Stimulated activated CD4-positive, alpha-beta T cell treated with anti-CD3 and anti-CD28 coated beads, Interleukin-12 subunit alpha, Interleukin-12 subunit beta, amount 100 ng/mL, for 24 hours (primary cell): ENCODE results near the gene ARHGAP31.
"Not testable (repeated sequence)": the region's sequence is repeated elsewhere in the genome, so short reads cannot be mapped to it uniquely, and the experiment has no call there.

ENCODE experiments used
- DNase-seq, 2 experiments: peaks; one replicate each; pipeline ENCODE4 v3.0.0-alpha.2; 2020; ENCODE audit warnings: low read depth in 2 of 2

The ARHGAP31 gene

DNA sequence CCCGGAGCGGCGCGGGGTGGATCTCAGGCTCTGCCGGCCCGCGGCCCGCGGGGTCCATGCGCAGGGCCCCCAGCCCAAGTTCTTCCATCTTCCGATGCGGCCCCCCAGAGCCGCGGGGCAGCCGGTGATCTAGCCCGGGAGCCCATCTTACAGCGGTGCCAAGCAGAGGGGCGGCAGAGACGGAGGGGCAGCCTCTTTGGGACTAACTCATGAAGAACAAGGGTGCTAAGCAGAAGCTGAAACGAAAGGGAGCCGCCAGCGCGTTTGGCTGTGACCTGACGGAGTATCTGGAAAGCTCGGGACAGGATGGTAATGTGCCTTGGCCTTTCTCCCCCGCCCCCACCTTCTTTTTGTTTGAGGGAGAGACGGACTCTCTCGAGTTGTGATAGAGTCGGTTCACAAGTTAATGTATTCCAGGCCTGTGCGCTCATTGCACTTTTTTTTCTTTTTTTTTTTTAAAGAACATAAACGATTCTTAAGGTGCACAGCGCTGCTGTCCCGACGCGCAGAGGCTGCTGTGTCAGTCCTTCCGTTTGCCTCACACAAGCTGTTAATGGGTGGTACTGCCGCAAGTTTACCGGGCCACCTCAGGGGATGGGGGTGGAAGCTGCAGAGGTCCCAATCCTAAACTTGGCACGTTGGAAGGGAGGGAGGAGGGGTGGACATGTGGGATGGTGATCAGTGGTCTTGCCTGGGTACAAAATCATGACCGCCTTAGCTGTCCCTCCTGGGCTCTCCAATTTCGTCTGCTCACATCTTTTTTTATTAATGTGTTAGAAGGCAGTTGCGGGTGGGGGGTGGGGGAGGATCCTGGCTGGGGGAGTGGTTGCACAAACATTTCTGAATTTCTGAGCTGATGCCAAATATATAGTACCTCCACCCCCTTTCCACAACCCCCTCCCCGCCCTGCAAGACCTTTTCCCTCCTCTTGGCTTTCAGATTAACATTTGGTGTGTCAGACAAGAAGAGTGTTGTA, 801 bp downstream of the ARHGAP31 start:
- DNase-seq: peak; percentile 22 to 44

DNA sequence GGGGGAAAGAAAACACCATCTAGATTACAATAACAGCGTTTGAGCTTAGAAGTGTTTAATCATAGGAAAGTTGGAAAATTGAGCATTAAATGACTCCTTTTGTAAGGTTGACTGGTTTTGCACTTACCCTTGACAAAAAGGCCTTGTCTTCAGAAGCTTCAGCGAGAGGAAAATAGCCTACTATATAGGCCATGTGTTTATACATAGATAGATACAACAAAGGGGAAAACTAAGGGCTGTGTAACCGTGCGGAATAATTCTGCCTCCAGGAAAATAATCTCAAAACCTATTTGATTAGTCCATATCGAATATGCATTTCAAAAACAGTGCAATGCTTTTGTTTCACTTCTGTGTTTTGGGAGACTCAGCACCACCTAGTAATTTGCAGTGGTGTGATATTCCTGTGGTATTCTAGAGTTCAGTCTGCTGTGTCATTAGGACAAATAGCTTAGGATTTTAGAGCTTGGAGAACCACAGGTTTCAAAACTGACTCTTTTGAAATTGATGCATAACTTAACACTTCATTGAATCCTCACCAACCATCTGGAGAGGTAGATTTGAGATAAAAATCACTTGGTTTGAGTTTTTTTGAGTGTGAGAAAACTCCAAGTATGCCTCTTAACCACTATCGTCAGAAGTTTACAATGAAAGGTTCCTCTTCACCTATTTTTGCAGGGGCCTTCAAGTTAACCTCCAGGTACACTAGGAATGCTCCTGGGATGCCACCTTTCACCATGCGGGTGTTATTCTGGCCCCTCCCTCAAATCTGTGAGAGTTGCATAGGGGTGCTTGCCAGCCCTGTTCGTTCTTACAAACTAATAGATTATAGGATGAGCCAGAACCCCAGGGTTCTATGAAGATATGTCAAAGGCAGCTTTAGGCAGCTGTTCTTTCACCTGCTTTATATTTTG, 1.9 kb downstream of the ARHGAP31 start:
- no peak for DNase-seq

DNA sequence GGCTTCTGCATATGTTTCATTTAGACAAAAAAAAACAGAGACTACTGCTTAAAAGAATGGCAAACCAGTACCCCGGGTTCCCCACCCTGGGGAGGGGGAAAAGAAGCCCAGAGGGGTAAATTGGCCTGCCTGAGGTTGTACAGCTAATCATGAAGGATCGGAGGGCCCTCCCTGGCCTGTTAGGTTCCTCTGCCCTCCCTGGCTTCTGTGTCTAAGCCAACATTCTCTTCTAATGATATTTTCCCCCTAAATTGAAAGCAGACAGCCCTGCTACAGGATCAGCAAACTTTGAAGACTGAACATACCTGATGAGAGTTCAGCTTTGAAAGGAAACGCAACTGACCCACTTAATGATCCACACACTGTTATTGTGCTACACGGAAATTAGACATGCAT, 2.5 kb downstream of the ARHGAP31 start:
- no peak for DNase-seq

DNA sequence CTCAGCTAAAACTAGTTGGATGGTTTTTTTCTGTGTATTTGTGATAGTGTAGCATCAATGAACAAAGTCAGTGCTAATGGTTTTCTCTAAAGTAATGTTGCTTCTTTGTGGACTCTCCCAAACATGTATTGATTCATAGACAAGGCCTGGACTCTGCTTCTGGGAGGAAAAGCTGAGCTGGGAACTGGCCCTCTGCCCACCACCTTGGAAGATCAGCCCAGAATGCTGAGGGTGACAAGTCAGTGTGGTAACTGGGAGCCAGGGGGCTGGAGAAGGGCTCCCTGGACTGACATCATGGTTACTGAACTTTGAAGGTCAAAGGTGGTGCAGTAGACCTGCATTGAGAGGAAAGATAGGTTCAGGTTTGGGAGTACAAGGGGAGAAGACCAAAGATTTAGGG, 3.0 kb downstream of the ARHGAP31 start:
- no peak for DNase-seq

DNA sequence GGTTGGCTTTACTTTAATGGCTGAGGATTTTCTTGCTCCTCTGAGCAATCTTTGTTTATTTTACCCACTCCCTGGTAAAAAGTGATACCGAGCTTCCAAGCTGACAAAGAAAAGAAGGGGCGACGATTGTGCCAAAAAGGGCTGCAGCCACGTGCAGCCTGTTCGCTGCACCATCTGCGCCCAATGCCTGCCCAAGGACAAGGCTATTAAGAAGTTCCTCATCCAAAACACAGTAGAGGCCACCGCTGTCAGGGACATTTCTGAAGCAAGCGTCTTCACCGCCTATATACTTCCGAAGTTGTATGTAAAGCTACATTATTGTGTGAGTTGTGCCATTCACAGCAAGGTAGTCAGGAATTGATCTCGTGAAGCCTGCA, 4.4 kb downstream of the ARHGAP31 start:
- no peak for DNase-seq

DNA sequence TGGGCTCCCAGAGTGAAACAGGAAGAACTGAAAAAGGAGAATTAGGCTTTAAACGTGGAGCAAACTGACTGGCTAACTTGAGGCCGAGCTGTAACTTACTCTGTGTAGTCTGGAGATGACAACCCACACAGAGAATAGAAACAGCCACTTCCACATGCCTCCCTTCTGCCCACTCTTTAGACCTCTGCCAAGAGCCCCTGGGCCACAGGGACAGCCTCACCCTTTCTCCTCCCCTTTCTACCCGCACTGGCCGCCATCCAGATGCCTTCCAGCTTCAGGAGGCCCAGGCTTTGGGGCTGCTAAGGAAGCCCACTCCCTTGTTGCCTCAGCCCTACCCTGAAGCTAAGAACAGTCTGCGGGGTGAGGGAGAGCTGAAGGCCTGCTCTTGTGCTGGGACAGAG, 6.8 kb downstream of the ARHGAP31 start:
- no peak for DNase-seq

DNA sequence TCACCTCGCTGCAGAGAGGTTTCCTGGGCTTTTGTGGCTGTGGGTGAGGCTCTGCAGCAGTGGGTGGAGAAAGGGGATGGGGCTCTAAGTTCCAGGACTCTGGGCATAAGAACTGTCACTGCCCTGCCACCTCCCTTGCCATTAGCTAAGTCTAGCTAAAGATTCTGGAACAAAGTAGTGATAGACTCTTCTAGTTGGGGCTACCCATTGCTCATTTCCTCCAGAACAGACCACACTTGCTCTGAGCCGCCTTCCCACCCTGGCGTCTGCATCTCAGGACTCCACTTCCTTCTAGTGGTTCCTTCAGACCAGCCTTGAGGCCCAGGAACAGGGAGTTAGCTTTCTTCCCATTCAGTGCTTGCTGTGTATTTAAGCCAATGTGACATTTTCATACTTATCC, 7.5 kb downstream of the ARHGAP31 start:
- DNase-seq: no peak

DNA sequence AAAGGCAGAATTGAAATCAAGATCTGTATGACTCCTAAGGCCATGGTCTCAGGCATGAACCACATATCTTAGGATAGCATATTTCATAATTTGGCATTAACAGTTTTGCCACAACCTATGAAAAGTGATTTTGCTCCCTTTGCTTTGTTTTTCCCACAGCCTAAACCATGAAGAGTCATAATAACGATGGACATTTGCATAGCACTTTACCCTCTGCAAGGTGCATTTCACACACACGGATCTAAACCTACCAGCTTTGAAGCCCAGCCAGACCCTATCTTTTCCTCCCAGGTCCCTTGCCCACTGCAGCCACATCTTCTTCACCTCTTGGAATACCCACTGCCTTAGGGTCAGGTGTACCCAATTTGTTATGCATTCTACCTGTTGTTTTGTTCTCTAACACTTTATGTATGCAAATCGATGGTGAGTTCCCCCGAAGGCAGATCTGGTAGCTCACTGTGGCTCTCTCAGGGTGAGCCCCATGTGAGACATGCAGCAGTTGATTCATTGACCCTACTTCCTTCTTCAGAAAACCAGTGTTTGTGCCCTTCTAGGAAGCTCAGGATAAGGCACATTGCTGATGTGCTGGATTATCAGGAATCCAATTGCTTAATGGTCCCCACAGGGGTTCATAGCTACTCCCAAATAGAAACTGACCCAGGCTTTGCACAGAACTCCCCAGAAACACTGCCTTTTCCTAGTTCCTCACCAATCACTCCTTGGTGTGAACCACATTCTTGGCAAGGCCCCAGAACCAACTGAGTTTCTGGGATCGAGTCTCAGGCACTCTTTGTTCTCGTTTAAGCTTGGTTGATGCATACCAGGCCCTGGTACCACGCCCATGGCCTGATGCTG, 8.7 kb downstream of the ARHGAP31 start:
- no peak for DNase-seq

DNA sequence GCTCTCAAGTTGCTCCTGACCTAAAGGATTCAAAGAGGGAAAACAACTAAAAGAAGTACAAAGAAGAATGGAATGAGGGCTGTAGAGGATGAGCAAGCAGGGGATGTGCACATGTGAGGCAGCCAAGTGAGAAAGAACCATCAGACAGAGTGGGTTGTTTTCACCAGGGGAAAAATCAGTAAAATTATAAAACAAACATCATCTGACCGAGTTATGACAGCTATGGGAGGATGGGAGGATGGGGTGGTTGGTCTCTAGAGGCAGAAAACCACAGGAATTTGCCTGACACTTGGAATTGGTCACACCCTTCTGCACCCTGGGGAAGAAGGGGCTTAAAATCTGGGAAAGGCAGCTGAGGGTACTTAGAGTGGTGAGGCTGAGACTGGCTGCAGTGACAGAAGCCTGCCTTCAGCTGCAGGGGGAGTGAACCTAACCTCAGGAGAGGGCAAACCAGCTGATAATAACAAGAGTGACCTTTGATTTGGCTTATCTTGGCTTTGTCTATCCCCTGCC, 10.1 kb downstream of the ARHGAP31 start:
- DNase-seq: no peak

DNA sequence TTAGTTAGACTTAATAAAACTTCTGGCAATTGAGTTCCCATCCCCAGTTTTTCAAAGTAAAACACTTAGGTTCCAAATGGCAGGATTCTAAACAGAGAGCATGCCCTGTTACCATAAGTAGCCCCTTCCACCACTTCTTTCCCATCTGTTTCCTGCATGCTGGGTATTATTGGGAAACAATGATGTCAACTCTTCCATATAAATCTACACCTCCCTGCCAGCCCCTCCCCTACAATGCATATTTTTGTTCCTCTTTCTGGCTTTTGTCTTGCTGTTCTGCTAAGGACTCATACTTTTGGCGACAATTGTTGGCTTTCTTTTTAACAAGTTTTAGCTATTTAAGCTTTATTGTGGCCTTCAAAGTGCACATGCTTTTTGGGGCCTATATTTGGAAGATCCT, 11.1 kb downstream of the ARHGAP31 start:
- no peak for DNase-seq

DNA sequence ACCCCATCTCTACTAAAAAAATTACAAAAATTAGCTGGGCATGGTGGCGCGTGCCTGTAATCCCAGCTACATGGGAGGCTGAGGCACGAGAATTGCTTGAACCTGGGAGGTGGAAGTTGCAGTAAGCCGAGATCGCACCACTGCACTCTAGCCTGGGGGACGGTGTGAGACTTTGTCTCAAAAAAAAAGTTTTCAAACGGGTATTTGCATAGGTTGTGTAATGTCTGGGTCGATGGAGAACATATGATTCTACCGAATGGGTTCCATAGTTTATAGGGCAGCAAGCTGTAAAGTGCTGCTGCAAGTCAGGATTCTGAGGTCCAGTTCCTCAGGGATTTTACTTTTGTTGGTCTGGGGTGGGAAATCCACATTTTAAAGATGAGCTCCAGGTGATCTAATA, 12.2 kb downstream of the ARHGAP31 start:
- DNase-seq: not testable (repeated sequence)

DNA sequence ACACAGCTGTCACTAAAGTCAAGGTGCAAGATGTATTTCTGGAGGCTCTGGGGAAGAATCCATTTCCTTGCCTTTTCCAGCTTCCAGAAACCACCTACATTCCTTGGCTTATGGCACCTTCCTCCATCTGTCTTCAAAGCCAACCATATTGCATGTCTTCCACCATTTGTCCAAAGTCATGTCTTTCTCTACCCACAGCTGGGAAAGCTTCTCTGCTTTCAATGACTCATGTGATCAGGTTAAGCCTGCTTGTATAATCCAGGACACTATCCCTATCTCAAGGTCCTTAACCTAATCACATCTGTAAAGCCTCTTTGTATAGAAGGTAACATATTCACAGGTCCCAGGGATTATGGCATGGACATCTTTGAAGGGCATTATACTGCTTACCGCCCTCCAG, 14.2 kb downstream of the ARHGAP31 start:
- DNase-seq: no peak

DNA sequence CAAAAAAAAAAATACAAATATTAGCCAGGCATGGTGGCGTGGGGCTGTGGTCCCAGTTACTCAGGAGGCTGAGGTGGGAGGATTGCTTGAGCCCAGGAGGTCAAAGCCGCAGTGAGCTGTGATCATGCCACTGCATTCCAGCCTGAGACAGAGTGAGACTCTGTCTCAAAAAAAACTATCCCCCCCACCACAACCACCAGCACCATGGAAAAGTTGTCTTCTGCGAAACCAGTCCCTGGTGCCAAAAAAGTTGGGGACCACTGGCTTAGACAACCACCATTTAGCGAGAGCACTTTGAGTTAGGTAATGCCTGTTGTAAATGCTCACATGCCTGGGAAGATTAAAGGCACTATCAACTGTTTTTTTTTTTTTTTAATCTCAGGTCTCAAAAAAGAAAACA, 15.4 kb downstream of the ARHGAP31 start:
- no peak for DNase-seq

DNA sequence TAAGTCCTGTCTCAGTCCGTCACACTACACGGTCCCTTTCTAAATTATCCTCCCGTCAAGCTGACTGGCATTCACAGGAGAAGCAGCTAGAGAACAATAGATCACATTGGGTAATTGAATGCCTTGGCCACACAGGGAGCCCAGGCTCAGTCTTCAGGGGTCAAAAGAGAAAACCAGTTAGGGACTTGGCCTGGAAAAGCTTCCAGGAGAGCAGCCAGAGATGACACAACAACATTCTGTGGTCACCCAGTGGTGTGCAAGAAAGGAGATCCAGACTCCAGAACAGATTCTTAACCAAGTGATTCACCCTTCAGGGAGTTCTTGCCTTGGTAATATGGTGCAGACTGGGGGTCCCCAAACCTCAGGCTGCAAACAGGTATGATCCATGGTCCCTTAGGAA, 15.9 kb downstream of the ARHGAP31 start:
- DNase-seq: no peak

DNA sequence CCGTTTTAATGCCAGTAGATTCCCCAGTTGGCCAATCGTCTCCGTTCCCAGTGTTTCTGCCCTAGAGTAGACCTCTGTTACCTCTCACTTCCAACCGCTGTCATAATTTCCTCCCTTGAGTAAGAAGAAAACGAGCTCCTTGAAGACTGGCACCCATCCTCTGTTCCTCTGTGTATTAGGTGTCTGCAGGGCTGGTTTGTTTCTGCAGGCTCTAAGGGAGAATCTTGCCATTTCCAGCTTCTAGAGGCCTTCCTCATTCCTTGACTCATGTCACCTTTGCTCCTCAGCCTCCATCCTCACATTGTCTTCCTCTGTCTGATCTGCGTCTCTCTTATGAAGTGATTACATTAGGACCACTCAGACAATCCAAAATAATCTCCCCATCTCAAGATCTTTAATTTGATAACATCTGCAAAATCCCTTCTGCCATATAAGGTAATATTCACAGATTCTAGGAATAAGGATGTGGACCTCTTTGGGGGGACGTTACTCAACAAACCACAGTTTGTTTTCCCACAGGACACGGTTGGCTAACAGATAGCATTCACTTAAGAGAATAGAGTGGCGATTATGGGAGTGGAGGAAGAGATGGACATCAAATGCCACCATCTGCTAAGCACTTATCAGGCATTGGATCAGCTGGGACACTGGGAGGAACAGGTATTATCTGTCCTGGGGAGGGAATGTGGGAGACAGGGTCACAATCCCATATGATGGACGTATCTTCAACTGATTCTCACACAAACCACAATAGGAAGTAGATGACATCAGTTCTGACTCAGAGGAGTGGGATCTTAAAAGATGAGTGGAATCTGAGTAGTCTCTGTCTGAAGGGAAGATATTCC, 17.1 kb downstream of the ARHGAP31 start:
- no peak for DNase-seq

DNA sequence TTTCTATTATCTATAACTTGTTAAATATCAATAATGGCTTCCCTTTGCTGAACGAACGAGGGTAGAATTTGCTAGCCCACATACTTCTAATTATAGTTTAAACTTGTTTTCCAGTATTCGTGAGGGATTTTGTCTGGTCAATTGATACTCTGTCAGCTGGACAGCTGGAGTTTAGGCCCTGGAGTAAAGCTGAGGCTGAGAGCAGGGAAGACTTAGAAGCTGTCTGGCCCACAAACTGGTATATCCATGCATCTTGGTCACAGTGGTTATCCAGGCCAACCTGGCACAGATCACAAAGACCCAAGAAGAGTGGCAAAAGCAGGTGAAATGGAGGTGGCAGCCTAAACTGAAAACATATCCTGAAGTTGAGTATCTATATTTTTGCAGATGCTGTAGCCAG, 19.3 kb downstream of the ARHGAP31 start:
- DNase-seq: no peak

DNA sequence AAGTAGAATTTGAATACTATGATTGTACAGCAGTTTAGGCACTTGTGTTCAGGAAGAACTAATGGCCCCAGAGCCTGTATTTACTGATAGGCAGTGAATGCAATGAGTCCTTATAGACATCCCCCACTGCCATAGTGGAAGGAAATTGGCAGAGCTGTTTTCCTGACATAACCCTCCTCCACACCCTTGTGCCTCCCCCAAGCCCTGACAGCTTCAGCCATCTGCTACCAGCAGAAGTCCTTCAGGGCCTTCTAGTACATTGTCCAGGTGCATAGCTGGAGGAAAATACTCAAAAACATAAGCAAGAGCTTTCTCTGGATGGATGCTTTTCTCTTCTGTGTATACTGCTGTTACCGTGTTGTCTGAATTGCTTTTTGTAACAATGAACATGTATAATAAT, 20.6 kb downstream of the ARHGAP31 start:
- no peak for DNase-seq

DNA sequence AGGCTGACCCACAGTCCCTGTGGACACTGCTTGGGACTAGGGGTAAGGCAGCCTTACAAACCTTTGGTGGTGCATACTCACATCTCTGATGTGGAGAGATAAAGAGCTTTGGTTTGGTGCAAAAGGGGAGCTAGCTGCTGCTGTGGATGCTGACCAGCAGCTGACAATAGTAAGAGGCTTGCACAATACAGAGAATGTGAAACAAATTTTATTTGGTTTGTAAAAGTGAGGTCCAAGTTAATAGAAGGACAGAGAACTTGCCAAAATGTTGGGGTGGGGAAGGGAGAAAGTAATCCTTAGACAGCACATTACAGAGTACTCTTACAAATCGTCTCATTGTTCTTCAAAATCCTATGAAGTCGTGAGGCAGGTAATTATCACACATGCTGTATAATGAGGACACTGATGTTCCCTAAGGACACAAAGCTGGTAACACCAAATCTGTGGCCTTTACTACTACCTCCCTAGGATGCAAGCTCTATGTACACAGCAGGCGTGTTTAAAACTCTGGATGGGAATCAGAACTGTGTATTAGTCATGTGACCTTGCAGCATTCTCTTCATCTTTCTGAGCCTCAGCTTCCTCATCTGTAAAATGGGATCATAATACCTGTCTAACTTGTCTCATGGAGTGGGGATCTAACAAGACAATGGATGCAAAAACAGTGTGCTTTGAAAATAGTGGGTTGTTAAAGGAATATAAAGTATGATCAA, 21.6 kb downstream of the ARHGAP31 start:
- no peak for DNase-seq

DNA sequence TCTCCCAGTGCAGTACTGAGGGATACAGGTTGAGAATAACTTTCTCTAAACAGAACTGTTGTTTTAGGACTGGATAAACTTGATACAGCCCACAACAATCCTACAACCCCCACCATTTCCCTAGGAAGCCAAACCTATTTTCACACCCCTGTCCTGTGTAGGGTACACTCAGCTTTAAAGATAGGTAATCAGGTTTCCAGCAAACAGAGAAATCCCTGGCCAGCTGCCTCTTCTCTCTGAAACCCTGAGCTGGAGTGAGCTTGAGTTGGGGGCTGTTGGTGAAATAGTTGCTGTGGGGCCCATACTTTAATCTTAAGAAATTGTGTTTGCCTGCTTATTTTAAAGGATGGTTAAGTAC, 22.1 kb downstream of the ARHGAP31 start:
- no peak for DNase-seq

DNA sequence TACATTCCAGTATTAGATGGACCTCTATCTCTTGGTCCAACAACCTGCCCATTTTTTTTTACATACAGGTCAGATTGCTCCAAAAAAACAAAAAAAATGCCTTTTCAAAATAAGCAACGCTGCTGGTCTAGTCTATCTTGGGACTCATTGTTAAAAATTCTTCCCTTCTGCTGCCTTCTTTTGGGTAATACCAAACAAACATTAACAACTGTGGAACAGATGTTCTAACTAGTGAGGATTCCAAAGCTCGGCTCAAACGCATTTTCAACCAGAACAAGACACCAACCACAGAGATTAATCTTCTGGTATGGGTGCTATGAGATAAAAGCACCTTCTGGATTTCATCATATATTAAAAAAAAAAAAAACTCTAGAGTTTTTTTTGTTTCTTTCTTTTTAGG, 24.7 kb downstream of the ARHGAP31 start:
- DNase-seq: no peak
